HepG2 (cell line): ENCODE results near the gene TNIP1. TPM values are rescaled to one million over a fixed set of nuclear protein-coding genes. Genes with fewer than 3 reads are reported as not detected.

ENCODE experiments used
- ARNT ChIP-seq: fragments of 450-650 bp; IDR thresholded peaks from 2 replicates; pipeline ENCODE4 v1.6.1; 2017
- DMAP1 ChIP-seq: IDR thresholded peaks from 2 replicates; pipeline ENCODE4 v1.6.1; 2016
- DR1 ChIP-seq: sonication (generic); formaldehyde crosslinking; IDR thresholded peaks from 2 replicates; pipeline ENCODE4 v1.8.0; 2021; ENCODE audit warnings: mild to moderate bottlenecking, missing genetic modification reagents, inconsistent platforms
- FOXA1 ChIP-seq, 2 experiments: fragments of 450-650 bp in 1 of 2; sonication (generic) in 1 of 2; formaldehyde crosslinking in 1 of 2; IDR thresholded peaks; 2 replicates each; pipeline versions ENCODE4 v1.4.0 to v1.6.1; 2016 to 2020; ENCODE audit warnings: missing genetic modification reagents in 1 of 2
- GABPA ChIP-seq, 2 experiments: IDR thresholded peaks; 2 replicates each; pipeline ENCODE4 v1.6.1; 2011 to 2016; ENCODE audit warnings: low read depth in 2 of 2, low read length in 1 of 2, missing biosample characterization in 1 of 2, missing genetic modification characterization in 1 of 2
- GMEB1 ChIP-seq: sonication (generic); formaldehyde crosslinking; IDR thresholded peaks from 2 replicates; pipeline ENCODE4 v1.5.1; 2020; ENCODE audit warnings: missing genetic modification reagents, mild to moderate bottlenecking, borderline replicate concordance
- MIXL1 ChIP-seq: IDR thresholded peaks from 2 replicates; pipeline ENCODE4 v1.6.1; 2016
- NFIB ChIP-seq: sonication (generic); formaldehyde crosslinking; IDR thresholded peaks from 2 replicates; pipeline ENCODE4 v1.9.0; 2021; ENCODE audit warnings: missing genetic modification reagents, mild to moderate bottlenecking, borderline replicate concordance
- PAXIP1 ChIP-seq: sonication (generic); formaldehyde crosslinking; conservative IDR thresholded peaks from 2 replicates; pipeline ENCODE4 v1.4.0; 2020; ENCODE audit warnings: mild to moderate bottlenecking, missing genetic modification reagents, moderate library complexity
- RARA ChIP-seq: IDR thresholded peaks from 2 replicates; pipeline ENCODE4 v1.6.1; 2016; ENCODE audit warnings: missing genetic modification reagents, missing compliant biosample characterization
- SP5 ChIP-seq: IDR thresholded peaks from 2 replicates; pipeline ENCODE4 v1.6.1; 2016; ENCODE audit warnings: low read depth, borderline replicate concordance
- SPEN ChIP-seq: sonication (generic); formaldehyde crosslinking; IDR thresholded peaks from 2 replicates; pipeline ENCODE4 v1.5.1; 2020; ENCODE audit warnings: low read depth, mild to moderate bottlenecking, missing genetic modification reagents
- ZBTB46 ChIP-seq: sonication (generic); formaldehyde crosslinking; IDR thresholded peaks from 2 replicates; pipeline ENCODE4 v1.4.0; 2020; ENCODE audit warnings: mild to moderate bottlenecking, missing genetic modification reagents, borderline replicate concordance
- ZFP41 ChIP-seq: sonication (generic); formaldehyde crosslinking; IDR thresholded peaks from 2 replicates; pipeline ENCODE4 v1.4.0; 2020; ENCODE audit warnings: mild to moderate bottlenecking, missing genetic modification reagents, borderline replicate concordance
- ZNF430 ChIP-seq: sonication (generic); formaldehyde crosslinking; IDR thresholded peaks from 2 replicates; pipeline ENCODE4 v1.9.0; 2021; ENCODE audit warnings: mild to moderate bottlenecking, missing genetic modification reagents
- ZNF609 ChIP-seq: sonication (generic); formaldehyde crosslinking; IDR thresholded peaks from 2 replicates; pipeline ENCODE4 v1.4.0; 2020; ENCODE audit warnings: mild to moderate bottlenecking, missing genetic modification reagents, borderline replicate concordance
- polyA plus RNA-seq, 8 experiments: library from polyadenylated mRNA; depleted of rRNA in 3 of 8; stranded (reverse) in 7 of 8; unstranded in 1 of 8; fragments of >200 nt; fragmentation: Illumina TruSeq in 4 of 8; extraction: Trizol in 4 of 8; gene quantifications; 2 replicates each; pipeline versions ENCODE4 v1.2.1 to v1.2.3, GENCODE V29; 2011 to 2016; ENCODE audit warnings: low read depth in 4 of 8, missing spikeins in 1 of 8, mixed read lengths in 1 of 8; ENCODE audit not compliant: insufficient read depth in 1 of 8
- total RNA-seq, 5 experiments: library from RNA; depleted of rRNA; stranded (reverse); fragments of >200 nt; fragmentation: Illumina TruSeq; extraction: Trizol; gene quantifications; 2 replicates each; pipeline ENCODE4 v1.2.3, GENCODE V29; 2016; ENCODE audit warnings: low read depth in 1 of 5

TNIP1 gene
- total and polyA plus RNA-seq, 2 of the 13 experiments (the other 11 are each of a cell fraction or from before 2014, with no cell fraction given), result 26.2 to 45.9 TPM

- TF ChIP-seq GMEB1 (no peak), ZNF609 (CRISPR knock-in tag) (no peak), RARA (CRISPR knock-in tag) (peak; percentile 47; the same call in 1 of the 2 replicates), PAXIP1 (peak; percentile 22; the same call in 1 of the 2 replicates), GABPA (IDR thresholded peaks at IDR 0.05; ENCODE audit: low read depth, low read length) (no peak), GABPA (CRISPR knock-in tag; IDR thresholded peaks at IDR 0.05; ENCODE audit: low read depth) (no peak), MIXL1 (CRISPR knock-in tag) (peak; percentile 50; the same call in 1 of the 2 replicates), NFIB (CRISPR knock-in tag) (no peak), DR1 (CRISPR knock-in tag) (no peak), DMAP1 (CRISPR knock-in tag) (peak; percentile 69), FOXA1 (IDR thresholded peaks at IDR 0.05) (no peak), FOXA1 (CRISPR knock-in tag; IDR thresholded peaks at IDR 0.05) (peak; percentile 59), SPEN (no peak), ZFP41 (CRISPR knock-in tag) (peak; percentile 34; the same call in 1 of the 2 replicates), SP5 (peak; percentile 25; the same call in 1 of the 2 replicates), ZNF430 (CRISPR knock-in tag) (peak; percentile 7; the same call in 1 of the 2 replicates), ZBTB46 (CRISPR knock-in tag) (no peak), ARNT (no peak)
Observed at GRCh38 chr5:151040211-151040747, 40.6 kb downstream of the TNIP1 start (continued).
